C4-2B (cell line): ENCODE results near the gene OXLD1.

ENCODE experiments used
- H3K27ac ChIP-seq: fragments of 450-650 bp; 2 replicates; pipeline ENCODE4 v1.5.1; 2017
- CTCF ChIP-seq: fragments of 450-650 bp; conservative IDR thresholded peaks from 2 replicates; pipeline ENCODE4 v1.5.1; 2017; ENCODE audit warnings: mild to moderate bottlenecking
- ZFX ChIP-seq: fragments of 450-650 bp; IDR thresholded peaks from 2 replicates; pipeline ENCODE4 v1.6.1; 2017

Gene OXLD1

GRCh38 chr17:81691196-81691595 lies 24.8 kb upstream of the OXLD1 start:
- no peak overlapping the region for H3K27ac ChIP-seq
- no peak for TF ChIP-seq CTCF

GRCh38 chr17:81690549-81690948 lies 24.1 kb upstream of the OXLD1 start:
- TF ChIP-seq CTCF (no peak), ZFX (no peak)
- no peak overlapping the region for H3K27ac ChIP-seq

GRCh38 chr17:81690066-81690465 lies 23.7 kb upstream of the OXLD1 start:
- TF ChIP-seq ZFX, result no peak
- no peak for TF ChIP-seq CTCF
- no peak overlapping the region for H3K27ac ChIP-seq

GRCh38 chr17:81688616-81689015 lies 22.2 kb upstream of the OXLD1 start:
- TF ChIP-seq ZFX, result no peak
- TF ChIP-seq CTCF, result no peak
- H3K27ac ChIP-seq, result no peak overlapping the region

- H3K27ac ChIP-seq, result no peak overlapping the region
- TF ChIP-seq CTCF, result no peak
- no peak for TF ChIP-seq ZFX
Observed at GRCh38 chr17:81687770-81688541, 21.6 kb upstream of the OXLD1 start.

GRCh38 chr17:81686614-81687013 lies 20.2 kb upstream of the OXLD1 start:
- no peak overlapping the region for H3K27ac ChIP-seq
- TF ChIP-seq CTCF, result no peak
- no peak for TF ChIP-seq ZFX

GRCh38 chr17:81685108-81685507 lies 18.7 kb upstream of the OXLD1 start:
- H3K27ac ChIP-seq, result peak overlapping the region; percentile 93
- TF ChIP-seq CTCF, result no peak
- no peak for TF ChIP-seq ZFX
